ENCODE measurements around the gene RBM20.

RBM20 gene

DNA sequence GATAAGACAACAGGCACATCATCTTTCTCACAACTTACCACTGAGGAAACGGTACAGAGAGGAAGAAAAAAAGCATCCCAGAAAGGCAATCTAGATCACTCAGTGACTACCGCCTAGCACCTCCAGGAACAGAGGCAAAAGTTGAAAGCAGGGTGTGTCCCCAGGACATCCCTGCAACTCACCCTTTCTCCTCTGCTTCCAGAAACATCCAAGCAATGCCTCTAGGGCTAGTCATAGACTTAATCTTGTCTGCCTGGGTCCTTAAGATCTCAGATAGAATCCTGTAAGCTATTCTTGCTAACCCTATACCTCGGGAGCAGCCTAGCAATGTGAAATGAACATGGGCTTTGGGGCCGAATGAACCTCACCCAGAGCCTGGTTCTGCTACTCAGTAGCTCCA is 208.8 kb downstream of the RBM20 start:
- Histone ChIP-seq H3K27ac (no peak overlapping the region), H3K4me3 (no peak overlapping the region)
- TF ChIP-seq, protein P1, sequence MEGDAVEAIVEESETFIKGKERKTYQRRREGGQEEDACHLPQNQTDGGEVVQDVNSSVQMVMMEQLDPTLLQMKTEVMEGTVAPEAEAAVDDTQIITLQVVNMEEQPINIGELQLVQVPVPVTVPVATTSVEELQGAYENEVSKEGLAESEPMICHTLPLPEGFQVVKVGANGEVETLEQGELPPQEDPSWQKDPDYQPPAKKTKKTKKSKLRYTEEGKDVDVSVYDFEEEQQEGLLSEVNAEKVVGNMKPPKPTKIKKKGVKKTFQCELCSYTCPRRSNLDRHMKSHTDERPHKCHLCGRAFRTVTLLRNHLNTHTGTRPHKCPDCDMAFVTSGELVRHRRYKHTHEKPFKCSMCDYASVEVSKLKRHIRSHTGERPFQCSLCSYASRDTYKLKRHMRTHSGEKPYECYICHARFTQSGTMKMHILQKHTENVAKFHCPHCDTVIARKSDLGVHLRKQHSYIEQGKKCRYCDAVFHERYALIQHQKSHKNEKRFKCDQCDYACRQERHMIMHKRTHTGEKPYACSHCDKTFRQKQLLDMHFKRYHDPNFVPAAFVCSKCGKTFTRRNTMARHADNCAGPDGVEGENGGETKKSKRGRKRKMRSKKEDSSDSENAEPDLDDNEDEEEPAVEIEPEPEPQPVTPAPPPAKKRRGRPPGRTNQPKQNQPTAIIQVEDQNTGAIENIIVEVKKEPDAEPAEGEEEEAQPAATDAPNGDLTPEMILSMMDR (IDR thresholded peaks at IDR 0.05) = no peak
- DNase-seq (ENCODE audit: low spot score) = no peak

DNA sequence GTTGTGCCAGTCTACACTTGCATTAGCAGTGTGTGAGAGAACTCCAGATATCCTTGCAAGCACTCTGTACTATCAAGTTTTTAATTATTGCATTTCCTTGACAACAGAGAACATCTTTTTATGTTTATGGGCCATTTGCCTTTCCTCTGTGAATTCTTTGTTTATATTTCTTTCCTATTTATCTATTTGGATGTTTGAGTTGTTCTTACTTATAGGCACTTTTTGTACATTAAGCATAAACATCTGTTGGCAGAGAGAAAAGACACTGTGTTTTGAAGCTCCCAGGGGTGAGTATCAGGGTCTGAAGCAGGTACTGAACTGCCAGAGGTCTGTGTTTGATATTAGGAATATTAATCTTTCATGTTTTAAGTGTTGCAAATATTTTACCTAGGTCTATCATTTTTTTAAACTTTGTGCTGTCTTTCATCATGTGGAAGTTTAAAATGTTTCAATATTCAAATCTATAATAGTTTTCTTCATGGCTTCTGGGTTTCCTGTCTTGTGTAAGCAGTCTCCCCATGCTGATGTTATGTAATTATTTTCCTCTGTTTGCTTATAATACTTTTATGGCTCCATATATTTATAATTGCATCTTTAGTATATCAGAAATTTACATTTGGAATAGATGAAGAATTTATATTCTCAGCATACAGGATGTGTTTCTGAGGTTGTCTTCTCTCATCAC is 209.9 kb downstream of the RBM20 start:
- TF ChIP-seq, protein P1 (IDR thresholded peaks at IDR 0.05) = no peak
- H3K4me3 ChIP-seq = no peak overlapping the region
- DNase-seq (ENCODE audit: low spot score) = no peak
- no peak overlapping the region for H3K27ac ChIP-seq

DNA sequence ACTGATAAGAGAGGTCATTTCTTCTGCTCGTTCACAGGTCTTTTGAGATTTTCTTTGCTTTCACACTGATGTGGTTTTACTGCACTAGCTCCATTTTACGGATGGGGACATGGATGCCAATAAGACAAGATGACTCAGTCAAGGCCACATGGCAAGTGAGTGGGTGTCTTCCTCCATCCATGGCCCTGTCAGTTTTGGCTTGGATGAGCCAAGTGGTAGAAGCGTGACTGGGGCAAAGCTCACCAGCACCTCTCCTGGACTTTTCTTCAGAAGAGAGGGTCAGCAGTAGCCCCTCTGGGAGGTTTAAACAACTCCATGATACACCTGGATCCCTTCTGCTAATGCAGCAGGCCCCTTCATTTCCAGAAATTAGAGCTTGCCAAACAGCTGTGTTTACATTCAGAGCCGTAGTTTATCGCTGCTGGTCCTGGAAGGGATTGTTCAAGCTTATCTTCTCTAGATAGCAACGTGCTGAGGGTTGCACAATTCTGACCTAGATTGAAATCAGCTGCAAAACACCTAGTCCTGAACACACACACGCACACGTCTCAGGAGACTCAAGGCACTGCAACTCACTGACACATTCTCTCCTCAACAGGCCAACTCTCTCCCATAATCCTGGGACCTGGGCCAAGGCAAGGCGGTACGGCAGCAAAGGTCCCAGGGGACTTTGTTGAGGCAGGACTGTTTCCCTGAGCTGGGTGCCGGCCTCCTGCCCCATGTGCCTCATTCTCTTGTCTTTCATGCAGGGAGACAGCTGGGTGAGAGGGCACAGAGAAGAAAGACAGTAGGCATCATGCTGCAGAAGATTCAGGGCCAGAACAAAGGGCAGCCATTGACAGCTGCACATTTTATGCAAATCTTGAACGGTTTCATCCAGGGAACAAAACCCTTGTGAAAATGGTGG is 213.4 kb downstream of the RBM20 start:
- TF ChIP-seq, protein P1 (IDR thresholded peaks at IDR 0.05) = no peak
- peak overlapping the region in 1 of 2 donors; percentile 29 for H3K27ac ChIP-seq
- no peak for DNase-seq (ENCODE audit: low spot score)
- no peak overlapping the region for H3K4me3 ChIP-seq

DNA sequence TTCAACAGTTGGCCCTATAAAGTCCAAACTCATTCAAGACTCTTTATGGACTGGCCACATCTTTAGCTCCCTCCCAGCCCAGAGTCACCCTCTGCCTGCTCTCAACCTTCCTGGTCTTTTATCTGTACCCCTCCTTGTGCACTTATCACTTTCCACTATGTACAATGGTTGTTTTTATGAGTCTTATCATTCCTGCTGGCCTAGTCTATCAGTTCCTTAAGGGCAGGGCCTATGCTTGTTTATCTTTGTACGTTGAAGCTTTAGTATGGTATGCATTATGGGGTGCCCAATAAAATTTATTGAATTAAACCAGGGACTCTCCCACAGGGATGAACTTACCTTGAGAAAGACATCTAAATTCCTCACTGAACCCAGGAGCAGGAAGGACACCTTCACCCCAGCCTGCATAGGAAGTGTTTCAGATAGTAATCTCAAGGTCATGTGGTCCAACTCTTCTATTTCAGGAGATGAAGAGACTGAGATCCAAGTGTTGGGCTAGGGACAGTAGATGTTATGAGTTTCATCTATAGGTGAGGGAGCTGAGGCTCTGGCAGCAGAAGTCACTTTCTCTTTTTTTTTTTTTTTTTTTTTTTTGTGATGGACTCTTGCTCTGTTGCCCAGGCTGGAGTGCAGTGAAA is 214.3 kb downstream of the RBM20 start:
- Histone ChIP-seq H3K27ac (peak overlapping the region in 1 of 2 donors; percentile 83), H3K4me3 (no peak overlapping the region)
- TF ChIP-seq, protein P1 (IDR thresholded peaks at IDR 0.05) = no peak
- DNase-seq (ENCODE audit: low spot score) = no peak

DNA sequence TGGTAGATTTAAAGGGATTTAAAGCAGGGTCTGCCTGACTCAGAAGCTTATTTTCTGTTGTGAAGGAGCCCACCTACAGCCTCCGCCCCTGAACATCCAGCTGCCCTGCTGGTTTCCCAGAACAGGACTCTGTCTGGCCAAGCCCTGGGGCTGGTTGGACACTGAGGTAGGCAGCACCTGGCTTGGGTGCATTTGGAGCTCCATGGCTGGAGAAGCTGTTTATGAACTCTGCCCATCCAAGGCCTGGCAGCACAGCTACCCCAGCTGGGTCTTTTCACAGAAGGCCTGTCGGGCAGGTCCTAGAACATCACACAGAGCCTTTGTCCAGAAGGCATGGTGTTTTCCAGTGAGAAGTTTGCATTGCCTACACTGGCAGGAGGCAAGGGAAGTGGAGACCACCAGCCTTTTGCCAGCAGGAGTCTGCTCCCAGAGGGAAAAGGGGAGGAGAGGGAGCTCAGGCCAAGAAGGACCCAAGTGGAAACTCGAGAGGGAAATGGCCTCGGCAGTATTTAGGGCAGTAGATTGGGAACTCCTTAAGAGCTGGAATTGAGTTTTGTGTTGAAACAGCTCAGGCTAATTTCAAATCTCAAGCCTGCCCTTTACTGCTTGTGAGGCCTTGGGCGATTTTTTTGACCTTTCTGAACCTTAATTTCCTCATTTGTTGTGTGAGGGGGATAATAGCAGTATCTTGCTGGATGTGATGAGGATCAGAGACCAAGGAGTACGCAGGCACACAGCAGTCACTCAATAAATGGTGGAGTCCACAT is 215.3 kb downstream of the RBM20 start:
- TF ChIP-seq, protein P1 (IDR thresholded peaks at IDR 0.05) = no peak
- no peak for DNase-seq (ENCODE audit: low spot score)
- no peak overlapping the region for H3K4me3 ChIP-seq
- H3K27ac ChIP-seq = peak overlapping the region; percentile 12 to 83

DNA sequence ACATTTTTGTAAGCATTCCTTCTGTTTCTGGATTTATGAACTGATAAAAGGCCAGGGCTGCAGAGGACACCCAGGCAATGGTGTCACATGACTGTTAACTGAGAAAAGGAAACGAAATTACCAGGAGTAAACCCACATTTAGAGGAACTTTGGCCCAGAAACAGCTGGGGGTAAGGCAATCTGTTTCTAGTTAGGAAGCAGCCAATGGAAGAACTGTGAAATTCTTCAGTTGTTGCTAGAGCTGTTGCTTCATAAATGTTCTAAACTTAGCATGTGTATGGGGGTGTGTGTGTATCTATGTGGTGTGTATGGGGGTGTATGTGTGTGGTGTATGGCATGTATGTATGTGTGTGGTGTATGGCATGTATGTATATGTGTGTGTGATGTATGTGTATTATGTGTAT is 215.8 kb downstream of the RBM20 start:
- no peak for DNase-seq (ENCODE audit: low spot score)
- no peak overlapping the region for H3K4me3 ChIP-seq
- H3K27ac ChIP-seq = peak overlapping the region; percentile 12 to 83
- TF ChIP-seq, protein P1 (IDR thresholded peaks at IDR 0.05) = no peak
